Measurements from ENCODE around the gene SFXN5.

Gene SFXN5

GRCh38 chr2:72894514-72894913 lies 177.0 kb downstream of the SFXN5 start:
- DNase-seq, result no peak

GRCh38 chr2:72893594-72894319 lies 177.8 kb downstream of the SFXN5 start:
- no peak for DNase-seq

GRCh38 chr2:72892506-72893173 lies 178.9 kb downstream of the SFXN5 start:
- peak in 3 of 6 experiments; percentile 8 to 26 (median 17) for DNase-seq

Data from stimulated activated naive CD4-positive, alpha-beta T cell (primary cell).